ENCODE data around the gene MECP2.

- TF ChIP-seq, protein P1, sequence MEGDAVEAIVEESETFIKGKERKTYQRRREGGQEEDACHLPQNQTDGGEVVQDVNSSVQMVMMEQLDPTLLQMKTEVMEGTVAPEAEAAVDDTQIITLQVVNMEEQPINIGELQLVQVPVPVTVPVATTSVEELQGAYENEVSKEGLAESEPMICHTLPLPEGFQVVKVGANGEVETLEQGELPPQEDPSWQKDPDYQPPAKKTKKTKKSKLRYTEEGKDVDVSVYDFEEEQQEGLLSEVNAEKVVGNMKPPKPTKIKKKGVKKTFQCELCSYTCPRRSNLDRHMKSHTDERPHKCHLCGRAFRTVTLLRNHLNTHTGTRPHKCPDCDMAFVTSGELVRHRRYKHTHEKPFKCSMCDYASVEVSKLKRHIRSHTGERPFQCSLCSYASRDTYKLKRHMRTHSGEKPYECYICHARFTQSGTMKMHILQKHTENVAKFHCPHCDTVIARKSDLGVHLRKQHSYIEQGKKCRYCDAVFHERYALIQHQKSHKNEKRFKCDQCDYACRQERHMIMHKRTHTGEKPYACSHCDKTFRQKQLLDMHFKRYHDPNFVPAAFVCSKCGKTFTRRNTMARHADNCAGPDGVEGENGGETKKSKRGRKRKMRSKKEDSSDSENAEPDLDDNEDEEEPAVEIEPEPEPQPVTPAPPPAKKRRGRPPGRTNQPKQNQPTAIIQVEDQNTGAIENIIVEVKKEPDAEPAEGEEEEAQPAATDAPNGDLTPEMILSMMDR (conservative IDR thresholded peaks at IDR 0.05; ENCODE audit: low read depth, low read length) = no peak
- no peak for TF ChIP-seq EZH2 (IDR thresholded peaks at IDR 0.05; ENCODE audit: low read length, unreplicated experiment)
Observed at GRCh38 chrX:154135458-154136229, 38.1 kb upstream of the MECP2 start.

Data from PC-3 (cell line).